A673 (cell line): ENCODE measurements around the gene KCNT2.

Source experiments
- EZH2 ChIP-seq: fragments of 200-600 bp; sonication (generic); IDR thresholded peaks from 2 replicates; pipeline ENCODE4 v1.6.1; 2017; ENCODE audit warnings: borderline replicate concordance, low read depth, mild to moderate bottlenecking, mixed read lengths, antibody characterized with exemption, low read length; ENCODE audit not compliant: poor library complexity, severe bottlenecking
- TF ChIP-seq, protein P1 (sequence below): fragments of 300-800, 200-600 bp; sonication (generic); conservative IDR thresholded peaks from 2 replicates; pipeline ENCODE4 v1.5.1; 2017; ENCODE audit warnings: low read depth, mild to moderate bottlenecking, antibody characterized with exemption, low read length, moderate library complexity, mixed read lengths

DNA sequence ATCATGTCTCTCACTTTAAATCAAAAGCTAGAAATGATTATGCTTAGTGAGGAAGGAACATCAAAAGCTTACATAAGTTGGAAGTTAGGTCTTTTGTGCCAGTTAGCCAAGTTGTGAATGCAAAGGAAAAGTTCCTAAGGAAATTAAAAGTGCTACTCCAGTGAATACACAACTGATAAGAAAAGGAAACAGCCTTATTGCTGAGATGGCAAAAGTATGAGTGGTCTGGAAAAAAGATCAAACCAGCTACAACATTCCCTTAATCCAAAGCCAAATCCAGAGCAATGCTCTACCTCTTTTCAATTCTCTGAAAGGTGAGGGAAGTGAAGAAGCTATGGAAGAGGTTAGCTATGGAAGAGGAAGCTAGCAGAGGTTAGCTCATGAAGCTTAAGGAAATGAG is 378.7 kb downstream of the KCNT2 start:
- TF ChIP-seq EZH2 = no peak
- TF ChIP-seq, protein P1, sequence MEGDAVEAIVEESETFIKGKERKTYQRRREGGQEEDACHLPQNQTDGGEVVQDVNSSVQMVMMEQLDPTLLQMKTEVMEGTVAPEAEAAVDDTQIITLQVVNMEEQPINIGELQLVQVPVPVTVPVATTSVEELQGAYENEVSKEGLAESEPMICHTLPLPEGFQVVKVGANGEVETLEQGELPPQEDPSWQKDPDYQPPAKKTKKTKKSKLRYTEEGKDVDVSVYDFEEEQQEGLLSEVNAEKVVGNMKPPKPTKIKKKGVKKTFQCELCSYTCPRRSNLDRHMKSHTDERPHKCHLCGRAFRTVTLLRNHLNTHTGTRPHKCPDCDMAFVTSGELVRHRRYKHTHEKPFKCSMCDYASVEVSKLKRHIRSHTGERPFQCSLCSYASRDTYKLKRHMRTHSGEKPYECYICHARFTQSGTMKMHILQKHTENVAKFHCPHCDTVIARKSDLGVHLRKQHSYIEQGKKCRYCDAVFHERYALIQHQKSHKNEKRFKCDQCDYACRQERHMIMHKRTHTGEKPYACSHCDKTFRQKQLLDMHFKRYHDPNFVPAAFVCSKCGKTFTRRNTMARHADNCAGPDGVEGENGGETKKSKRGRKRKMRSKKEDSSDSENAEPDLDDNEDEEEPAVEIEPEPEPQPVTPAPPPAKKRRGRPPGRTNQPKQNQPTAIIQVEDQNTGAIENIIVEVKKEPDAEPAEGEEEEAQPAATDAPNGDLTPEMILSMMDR = no peak
